GM12875 (cell line): ENCODE measurements around the gene CCL7.

ENCODE experiments used
- H3K4me3 ChIP-seq: one replicate; pipeline ENCODE4 v1.5.1; 2011; ENCODE audit warnings: low read depth, low read length, control low read depth
- CTCF ChIP-seq: IDR thresholded peaks from 2 replicates; pipeline ENCODE4 v1.5.1; 2011; ENCODE audit warnings: low read depth, mild to moderate bottlenecking, control low read depth, inconsistent platforms, low read length, moderate library complexity, borderline replicate concordance; ENCODE audit not compliant: insufficient read depth

CCL7 gene

GRCh38 chr17:34252444-34253138 lies 17.4 kb upstream of the CCL7 start:
- no peak for TF ChIP-seq CTCF
- H3K4me3 ChIP-seq = no peak overlapping the region

- TF ChIP-seq CTCF = no peak
- no peak overlapping the region for H3K4me3 ChIP-seq
Observed at GRCh38 chr17:34253139-34253525, 16.9 kb upstream of the CCL7 start.

GRCh38 chr17:34254146-34254545 lies 15.9 kb upstream of the CCL7 start:
- no peak overlapping the region for H3K4me3 ChIP-seq

GRCh38 chr17:34254651-34255380 lies 15.2 kb upstream of the CCL7 start, which contains the start of gene CCL2:
CCL2 (plus strand) TSS chr17:34255285; CDS start chr17:34255350, 65 bp downstream.
- H3K4me3 ChIP-seq = no peak within 1 kb of the TSS
- TF ChIP-seq CTCF = no peak

More at GRCh38 chr17:34254146-34254545, 15.9 kb upstream of the CCL7 start:
- no peak for TF ChIP-seq CTCF

- no peak overlapping the region for H3K4me3 ChIP-seq
- TF ChIP-seq CTCF = no peak
Observed at GRCh38 chr17:34255381-34255732, 14.7 kb upstream of the CCL7 start.

DNA sequence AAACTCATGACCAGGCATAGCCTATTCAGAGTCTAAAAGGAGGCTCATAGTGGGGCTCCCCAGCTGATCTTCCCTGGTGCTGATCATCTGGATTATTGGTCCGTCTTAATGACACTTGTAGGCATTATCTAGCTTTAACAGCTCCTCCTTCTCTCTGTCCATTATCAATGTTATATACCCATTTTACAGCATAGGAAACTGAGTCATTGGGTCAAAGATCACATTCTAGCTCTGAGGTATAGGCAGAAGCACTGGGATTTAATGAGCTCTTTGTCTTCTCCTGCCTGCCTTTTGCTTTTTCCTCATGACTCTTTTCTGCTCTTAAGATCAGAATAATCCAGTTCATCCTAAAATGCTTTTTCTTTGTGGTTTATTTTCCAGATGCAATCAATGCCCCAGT lies 14.2 kb upstream of the CCL7 start:
- H3K4me3 ChIP-seq = no peak overlapping the region
- no peak for TF ChIP-seq CTCF
